GM21360 (cell line): Measurements from ENCODE around the gene PHACTR4.
"Not testable (repeated sequence)": the region's sequence is repeated elsewhere in the genome, so short reads cannot be mapped to it uniquely, and the experiment has no call there.

Experiments
- ATAC-seq: cut with Tn5 transposase; IDR thresholded peaks from one replicate; pipeline ENCODE4 v1.9.1; 2021; ENCODE audit warnings: mild to moderate bottlenecking, moderate library complexity; ENCODE audit not compliant: unreplicated experiment

The PHACTR4 gene

GRCh38 chr1:28519946-28520725 is 150.6 kb downstream of the PHACTR4 start:
- no peak for ATAC-seq

DNA sequence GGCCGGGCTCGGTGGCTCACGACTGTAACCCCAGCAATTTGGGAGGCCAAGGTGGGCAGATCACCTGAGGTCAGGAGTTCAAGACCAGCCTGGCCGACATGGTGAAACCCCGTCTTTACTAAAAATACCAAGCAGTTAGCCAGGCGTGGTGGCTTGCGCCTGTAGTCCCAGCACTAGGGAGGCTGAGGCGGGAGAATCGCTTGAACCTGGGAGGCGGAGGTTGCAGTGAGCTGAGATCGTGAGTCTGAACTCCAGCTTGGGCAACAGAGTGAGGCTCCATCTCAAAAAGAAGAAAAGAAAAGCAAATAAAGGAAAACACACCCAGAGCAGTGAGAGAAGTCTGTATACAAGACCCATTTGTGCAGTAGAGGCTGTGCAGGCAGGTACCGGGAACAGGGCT is 151.3 kb downstream of the PHACTR4 start:
- not testable (repeated sequence) for ATAC-seq

DNA sequence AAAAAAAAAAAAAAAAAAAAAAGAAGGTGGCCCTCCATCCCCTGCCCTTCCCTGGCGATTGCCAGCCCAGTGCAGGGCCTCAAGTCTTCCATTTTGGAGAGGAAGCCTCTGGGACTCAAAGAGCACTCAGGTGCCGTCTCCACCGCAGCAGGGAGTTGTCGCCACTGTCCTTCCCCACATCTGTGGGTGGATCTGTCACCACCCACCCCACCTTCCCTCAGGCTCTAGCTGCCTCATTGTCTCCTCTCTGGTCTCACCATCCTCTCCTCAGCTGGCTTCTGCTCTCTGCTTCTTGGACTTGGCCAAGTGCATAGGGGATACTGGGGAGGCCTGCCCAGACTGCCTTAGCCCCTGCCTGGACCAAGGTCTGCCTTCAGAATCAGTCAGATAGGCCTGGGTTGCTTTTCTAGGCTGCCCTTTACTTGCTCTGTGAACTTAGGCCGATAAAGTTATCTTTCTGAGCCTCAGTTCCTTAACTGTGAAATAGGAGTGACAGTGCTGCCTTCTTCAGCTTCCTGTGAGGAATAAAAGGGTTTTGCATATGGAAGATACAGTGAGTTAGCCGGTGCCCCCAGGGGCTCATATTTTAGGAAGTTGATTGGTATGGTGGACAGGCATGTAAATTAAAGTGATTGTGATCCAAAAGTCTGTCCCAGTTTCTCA is 152.1 kb downstream of the PHACTR4 start:
- ATAC-seq: no peak

GRCh38 chr1:28522537-28522936 is 153.0 kb downstream of the PHACTR4 start:
- not testable (repeated sequence) for ATAC-seq

GRCh38 chr1:28525002-28525642 is 155.6 kb downstream of the PHACTR4 start:
- ATAC-seq: not testable (repeated sequence)

DNA sequence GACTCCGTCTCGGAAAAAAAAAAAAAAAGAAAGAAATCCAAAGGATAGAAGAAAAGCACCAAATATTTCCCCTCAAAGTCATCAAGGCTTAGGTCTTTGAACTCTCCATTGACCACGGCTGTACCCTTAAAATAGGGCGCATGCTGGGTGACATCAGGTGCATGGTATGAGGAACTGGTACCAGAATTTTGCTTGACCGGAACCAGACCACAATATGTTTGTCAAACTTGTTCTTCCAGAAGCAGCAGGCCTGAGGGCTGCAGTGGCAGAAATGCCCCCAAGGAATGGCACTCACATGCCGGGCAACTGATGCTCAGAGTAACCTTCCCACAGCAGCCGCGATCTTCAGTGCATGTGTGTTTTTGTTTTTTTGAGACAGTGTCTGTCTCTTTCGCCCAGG is 157.3 kb downstream of the PHACTR4 start:
- ATAC-seq: no peak

GRCh38 chr1:28530456-28530855 is 160.9 kb downstream of the PHACTR4 start:
- ATAC-seq: no peak

GRCh38 chr1:28534671-28535070 is 165.1 kb downstream of the PHACTR4 start:
- ATAC-seq: no peak

GRCh38 chr1:28535180-28535579 is 165.6 kb downstream of the PHACTR4 start:
- ATAC-seq: no peak

- no peak for ATAC-seq
Measured at GRCh38 chr1:28537457-28538199, 168.1 kb downstream of the PHACTR4 start.

- no peak for ATAC-seq
Measured at GRCh38 chr1:28538286-28538685, 168.7 kb downstream of the PHACTR4 start.

- no peak for ATAC-seq
Measured at GRCh38 chr1:28540651-28541050, 171.1 kb downstream of the PHACTR4 start.

GRCh38 chr1:28541414-28542015 is 172.0 kb downstream of the PHACTR4 start:
- ATAC-seq: not testable (repeated sequence)

DNA sequence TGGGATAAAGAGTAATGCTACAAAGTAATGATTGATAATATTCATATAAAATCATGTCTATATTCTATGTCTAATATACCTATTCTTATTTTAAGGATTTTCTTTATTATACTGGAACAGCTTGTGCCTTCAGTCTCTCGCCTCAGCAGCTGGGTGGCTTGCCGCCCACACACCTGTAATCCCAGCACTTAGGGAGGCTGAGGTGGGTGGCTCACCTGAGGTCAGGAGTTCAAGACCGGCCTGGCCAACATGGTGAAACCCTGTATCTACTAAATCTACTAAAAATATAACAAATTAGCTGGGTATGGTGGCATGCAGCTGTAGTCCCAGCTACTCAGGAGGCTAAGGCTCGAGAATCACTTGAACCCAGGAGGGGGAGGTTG is 175.7 kb downstream of the PHACTR4 start:
- no peak for ATAC-seq

DNA sequence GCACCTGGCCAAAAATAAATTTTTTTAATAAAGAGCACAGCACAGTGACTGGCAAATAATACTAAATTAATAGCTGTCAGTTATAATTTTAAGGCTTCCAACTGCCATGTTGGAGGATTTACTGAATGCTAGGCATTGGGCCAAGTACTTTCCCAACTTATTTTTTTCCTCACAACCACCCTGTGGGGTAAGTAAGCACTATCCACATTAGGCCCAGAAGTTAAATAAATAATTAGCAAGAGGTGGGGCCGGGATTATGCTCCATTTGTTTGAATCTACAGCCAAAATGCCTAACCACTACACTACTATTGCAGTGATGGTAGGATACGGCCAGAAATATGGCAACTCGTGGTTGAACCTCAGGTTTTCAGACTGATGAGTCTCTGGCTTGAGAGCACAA is 178.8 kb downstream of the PHACTR4 start:
- no peak for ATAC-seq
